ENCODE data around the gene PTPRD.

PTPRD gene

GRCh38 chr9:9284201-9284600, 1328.6 kb downstream of the PTPRD start:
- TF ChIP-seq, protein P1, sequence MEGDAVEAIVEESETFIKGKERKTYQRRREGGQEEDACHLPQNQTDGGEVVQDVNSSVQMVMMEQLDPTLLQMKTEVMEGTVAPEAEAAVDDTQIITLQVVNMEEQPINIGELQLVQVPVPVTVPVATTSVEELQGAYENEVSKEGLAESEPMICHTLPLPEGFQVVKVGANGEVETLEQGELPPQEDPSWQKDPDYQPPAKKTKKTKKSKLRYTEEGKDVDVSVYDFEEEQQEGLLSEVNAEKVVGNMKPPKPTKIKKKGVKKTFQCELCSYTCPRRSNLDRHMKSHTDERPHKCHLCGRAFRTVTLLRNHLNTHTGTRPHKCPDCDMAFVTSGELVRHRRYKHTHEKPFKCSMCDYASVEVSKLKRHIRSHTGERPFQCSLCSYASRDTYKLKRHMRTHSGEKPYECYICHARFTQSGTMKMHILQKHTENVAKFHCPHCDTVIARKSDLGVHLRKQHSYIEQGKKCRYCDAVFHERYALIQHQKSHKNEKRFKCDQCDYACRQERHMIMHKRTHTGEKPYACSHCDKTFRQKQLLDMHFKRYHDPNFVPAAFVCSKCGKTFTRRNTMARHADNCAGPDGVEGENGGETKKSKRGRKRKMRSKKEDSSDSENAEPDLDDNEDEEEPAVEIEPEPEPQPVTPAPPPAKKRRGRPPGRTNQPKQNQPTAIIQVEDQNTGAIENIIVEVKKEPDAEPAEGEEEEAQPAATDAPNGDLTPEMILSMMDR (IDR thresholded peaks at IDR 0.05; ENCODE audit: low read depth, low read length), result no peak
- H3K4me3 ChIP-seq (ENCODE audit: low read depth, low read length), result no peak overlapping the region

DNA sequence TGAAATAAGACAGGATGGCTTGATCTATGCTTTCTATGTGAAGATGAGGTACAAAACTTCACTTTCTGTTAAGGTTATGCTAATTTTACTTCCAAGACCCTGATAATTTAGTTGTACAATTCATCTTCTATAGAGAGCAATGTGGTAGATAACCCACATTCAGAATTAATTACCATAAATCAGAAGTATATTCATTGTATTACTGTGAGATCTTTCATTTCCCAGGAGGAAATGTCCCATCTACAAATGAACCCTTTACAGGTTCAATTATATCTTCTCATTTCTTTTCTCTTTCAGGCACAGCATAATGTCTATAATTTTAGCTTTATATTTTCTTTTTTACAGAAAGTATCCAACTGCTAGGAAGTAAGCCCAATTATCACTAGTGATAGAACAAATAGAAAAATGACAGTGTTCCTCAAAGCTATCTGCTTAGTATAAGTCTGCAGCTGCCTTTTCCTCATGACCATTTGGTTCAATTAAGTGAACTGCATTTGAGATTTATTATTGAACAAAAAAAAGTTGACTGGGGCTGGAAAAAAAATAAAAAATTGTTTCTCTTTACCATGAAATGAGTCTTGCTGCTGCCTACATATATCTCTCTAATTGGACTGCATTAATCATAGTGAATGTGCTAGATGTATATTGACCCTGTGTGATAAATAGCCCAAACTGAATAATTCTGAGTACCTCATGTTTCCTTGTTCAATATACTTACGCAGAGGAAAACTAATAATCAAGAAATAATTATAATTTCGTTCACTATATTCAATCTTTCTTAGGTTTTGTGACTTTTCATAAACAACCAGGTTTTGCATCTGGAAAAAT, 1329.4 kb downstream of the PTPRD start:
- TF ChIP-seq, protein P1 (IDR thresholded peaks at IDR 0.05; ENCODE audit: low read depth, low read length), result no peak
- H3K4me3 ChIP-seq (ENCODE audit: low read depth, low read length), result no peak overlapping the region

DNA sequence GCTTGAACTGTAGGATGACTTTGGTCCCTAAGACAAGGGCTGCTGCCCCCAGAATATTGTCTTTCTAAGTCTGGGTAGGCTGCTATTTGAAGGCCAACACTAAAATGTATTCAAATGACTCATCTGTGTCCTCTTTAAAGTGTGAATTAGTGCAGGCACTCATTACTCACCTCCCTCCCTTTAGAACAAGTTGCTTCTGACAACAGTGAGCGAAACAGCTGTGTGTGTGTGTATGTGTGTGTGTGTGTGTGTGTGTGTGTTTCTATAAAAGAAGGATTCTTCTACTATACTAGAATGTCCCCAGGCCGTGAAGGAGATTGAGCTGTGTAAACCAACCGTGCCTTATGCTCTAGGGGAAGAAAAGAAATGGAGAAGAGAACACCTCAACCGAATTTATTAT, 1337.2 kb downstream of the PTPRD start:
- TF ChIP-seq, protein P1 (IDR thresholded peaks at IDR 0.05; ENCODE audit: low read depth, low read length), result no peak
- H3K4me3 ChIP-seq (ENCODE audit: low read depth, low read length), result no peak overlapping the region

DNA sequence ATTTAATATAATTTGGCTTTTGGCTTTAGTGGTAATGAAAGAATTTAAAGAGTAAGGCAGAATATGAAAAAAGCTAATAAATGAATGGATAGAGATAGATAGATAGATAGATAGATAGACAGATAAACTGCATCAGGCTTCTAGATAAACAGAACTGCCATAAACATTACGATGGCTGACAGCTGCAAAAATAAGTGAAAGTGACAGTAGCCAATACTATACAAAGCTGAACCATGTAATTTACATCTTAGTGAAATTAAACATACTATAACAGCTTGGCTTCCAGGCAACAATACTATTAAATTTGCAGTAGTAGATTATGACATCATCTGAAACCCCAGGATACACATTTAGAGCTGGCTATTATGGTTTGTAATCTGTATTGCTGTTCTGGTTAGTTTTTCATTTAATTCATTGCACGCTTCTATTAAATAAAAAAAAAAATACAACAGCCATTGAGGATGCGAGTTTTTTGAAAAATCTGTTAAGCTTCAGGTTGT, 1354.8 kb downstream of the PTPRD start:
- H3K4me3 ChIP-seq (ENCODE audit: low read depth, low read length), result no peak overlapping the region
- TF ChIP-seq, protein P1 (IDR thresholded peaks at IDR 0.05; ENCODE audit: low read depth, low read length), result no peak

GRCh38 chr9:9246726-9247125, 1366.1 kb downstream of the PTPRD start:
- H3K4me3 ChIP-seq (ENCODE audit: low read depth, low read length), result no peak overlapping the region
- TF ChIP-seq, protein P1 (IDR thresholded peaks at IDR 0.05; ENCODE audit: low read depth, low read length), result no peak

DNA sequence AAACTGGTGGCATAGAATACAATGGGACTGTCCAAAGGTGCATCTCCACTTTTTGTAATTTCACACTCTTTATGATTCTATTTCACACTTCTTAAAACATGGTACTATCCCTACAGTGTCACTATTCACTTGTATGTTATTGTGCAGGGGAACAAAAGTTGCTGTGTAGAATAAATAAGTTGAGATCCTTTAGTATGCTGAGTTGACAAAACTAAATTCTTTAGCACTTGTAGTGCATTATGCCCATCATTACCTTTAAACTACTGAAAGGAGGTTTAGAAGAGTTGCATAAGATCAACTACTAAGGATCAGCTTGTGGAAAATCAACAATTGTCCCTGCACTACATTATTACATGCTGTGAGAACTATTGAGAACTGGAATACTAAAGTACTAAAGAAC, 1380.9 kb downstream of the PTPRD start:
- TF ChIP-seq, protein P1 (IDR thresholded peaks at IDR 0.05; ENCODE audit: low read depth, low read length), result no peak
- H3K4me3 ChIP-seq (ENCODE audit: low read depth, low read length), result no peak overlapping the region

DNA sequence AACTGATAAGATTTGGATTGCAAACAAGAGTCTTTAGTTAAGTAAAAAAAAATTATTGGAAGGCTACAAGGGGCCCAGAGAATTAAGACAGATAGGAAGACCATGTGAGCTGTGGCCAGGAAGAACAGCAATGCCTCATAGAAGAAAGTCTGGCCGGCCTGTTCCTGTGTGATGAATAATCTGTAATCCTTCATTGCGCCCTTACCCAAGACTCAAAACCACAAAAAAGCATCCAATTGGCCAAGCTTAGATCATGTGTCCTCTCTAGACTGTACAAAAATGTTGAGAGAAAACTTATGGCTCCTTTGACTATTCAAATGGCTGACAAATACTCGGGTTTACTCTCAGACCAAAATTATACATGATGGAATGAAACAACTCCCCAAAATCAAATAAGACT, 1383.5 kb downstream of the PTPRD start:
- H3K4me3 ChIP-seq (ENCODE audit: low read depth, low read length), result no peak overlapping the region
- TF ChIP-seq, protein P1 (IDR thresholded peaks at IDR 0.05; ENCODE audit: low read depth, low read length), result no peak
